Measurements from ENCODE around the gene TMIGD1. TPM values are rescaled to one million over a fixed set of nuclear protein-coding genes. Genes with fewer than 3 reads are reported as not detected.

The TMIGD1 gene
- total RNA-seq, 4 donors from 2014 or later = not detected

GRCh38 chr17:30332057-30332542, 1.8 kb downstream of the TMIGD1 start:
- intact Hi-C loops (cut with DNase I; ENCODE audit: low total_unique reads) = loop anchor here (10.0 kb wide), 1 partner anchor 207 kb away; no protein-coding TSS in a partner anchor
- TF ChIP-seq CTCF (IDR thresholded peaks at IDR 0.05) = no peak

GRCh38 chr17:30326809-30327208, 7.0 kb downstream of the TMIGD1 start:
- 25 to 29% methylated on average over 1 of the region's 1 CpG for WGBS, 2 donors
- H3K4me3 ChIP-seq (ENCODE audit: low read depth, poor library complexity, severe bottlenecking) = no peak overlapping the region
- no peak for TF ChIP-seq CTCF (IDR thresholded peaks at IDR 0.05)
- intact Hi-C loops (cut with DNase I; ENCODE audit: low total_unique reads) = no loop called here
- no peak for DNase-seq (ENCODE audit: low spot score in 2 of 2)

More at GRCh38 chr17:30332057-30332542, 1.8 kb downstream of the TMIGD1 start:
- 35 to 48% methylated on average over 4 of the region's 4 CpGs for WGBS, 2 donors
- no peak for DNase-seq (ENCODE audit: low spot score in 2 of 2)
- H3K4me3 ChIP-seq (ENCODE audit: low read depth, poor library complexity, severe bottlenecking) = no peak overlapping the region

GRCh38 chr17:30324723-30325122, 9.1 kb downstream of the TMIGD1 start:
- TF ChIP-seq CTCF (IDR thresholded peaks at IDR 0.05) (no peak), POLR2A (IDR thresholded peaks at IDR 0.05) (no peak)
- no peak overlapping the region for H3K4me3 ChIP-seq (ENCODE audit: low read depth, poor library complexity, severe bottlenecking)
- DNase-seq (ENCODE audit: low spot score in 2 of 2) = no peak
- 74 to 76% methylated on average over 7 of the region's 7 CpGs for WGBS, 2 donors
- intact Hi-C loops (cut with DNase I; ENCODE audit: low total_unique reads) = no loop called here

- peak in 1 of 2 donors; percentile 71 for DNase-seq (ENCODE audit: low spot score in 2 of 2)
- intact Hi-C loops (cut with DNase I; ENCODE audit: low total_unique reads) = no loop called here
- no peak for TF ChIP-seq CTCF (IDR thresholded peaks at IDR 0.05)
- no peak overlapping the region for H3K4me3 ChIP-seq (ENCODE audit: low read depth, poor library complexity, severe bottlenecking)
Observed at GRCh38 chr17:30323895-30324319, 9.9 kb downstream of the TMIGD1 start.

- WGBS, 2 donors = 21 to 23% methylated on average over 5 of the region's 5 CpGs
- intact Hi-C loops (cut with DNase I; ENCODE audit: low total_unique reads) = no loop called here
- no peak for DNase-seq (ENCODE audit: low spot score in 2 of 2)
- no peak for TF ChIP-seq CTCF (IDR thresholded peaks at IDR 0.05)
- no peak for TF ChIP-seq POLR2A (IDR thresholded peaks at IDR 0.05)
- no peak overlapping the region for H3K4me3 ChIP-seq (ENCODE audit: low read depth, poor library complexity, severe bottlenecking)
Observed at GRCh38 chr17:30323262-30323894, 10.5 kb downstream of the TMIGD1 start.

GRCh38 chr17:30321314-30321713, 12.5 kb downstream of the TMIGD1 start:
- intact Hi-C loops (cut with DNase I; ENCODE audit: low total_unique reads) = no loop called here
- 80 to 85% methylated on average over 4 of the region's 4 CpGs for WGBS, 2 donors
- H3K4me3 ChIP-seq (ENCODE audit: low read depth, poor library complexity, severe bottlenecking) = no peak overlapping the region
- DNase-seq (ENCODE audit: low spot score in 2 of 2) = no peak
- TF ChIP-seq POLR2A (IDR thresholded peaks at IDR 0.05) (no peak), CTCF (IDR thresholded peaks at IDR 0.05) (no peak)

Data from lower leg skin (tissue), 4 donors.